Uterus (tissue), 4 donors: ENCODE data around the gene PTPN11. TPM values are rescaled to one million over a fixed set of nuclear protein-coding genes. Genes with fewer than 3 reads are reported as not detected.
"Not testable (repeated sequence)": the region's sequence is repeated elsewhere in the genome, so short reads cannot be mapped to it uniquely, and the experiment has no call there.

Experiments used
- DNase-seq, 2 donors: peaks; one replicate each; pipeline ENCODE4 v3.0.0-alpha.2; 2019 to 2020
- H3K27ac ChIP-seq, 2 donors: fragments of 200-600 bp; sonication (generic); 1 replicate in 1 of 2; 2 replicates in 1 of 2; pipeline ENCODE4 v1.5.1; 2016 to 2018
- H3K27me3 ChIP-seq, 2 donors: fragments of 200-600 bp; sonication (generic); one replicate each; pipeline ENCODE4 v1.5.1; 2018 to 2019; ENCODE audit warnings: control low read depth in 1 of 2
- H3K36me3 ChIP-seq, 2 donors: fragments of 200-600 bp; sonication (generic); one replicate each; pipeline ENCODE4 v1.5.1; 2019; ENCODE audit warnings: control low read depth in 1 of 2
- H3K4me1 ChIP-seq, 2 donors: fragments of 200-600 bp; sonication (generic); one replicate each; pipeline ENCODE4 v1.5.1; 2018 to 2019; ENCODE audit warnings: control low read depth in 1 of 2
- H3K4me3 ChIP-seq, 2 donors: fragments of 200-600 bp; sonication (generic); 1 replicate in 1 of 2; 2 replicates in 1 of 2; pipeline ENCODE4 v1.5.1; 2018 to 2019; ENCODE audit warnings: mild to moderate bottlenecking in 1 of 2
- H3K9me3 ChIP-seq, 2 donors: fragments of 200-600 bp; sonication (generic); one replicate each; pipeline ENCODE4 v1.5.1; 2019; ENCODE audit warnings: control low read depth in 1 of 2
- POLR2A ChIP-seq, 2 donors: fragments of 450-650 bp; IDR thresholded peaks; one replicate each; pipeline ENCODE4 v1.6.1; 2016; ENCODE audit warnings: antibody characterized with exemption in 2 of 2, mild to moderate bottlenecking in 1 of 2, moderate library complexity in 1 of 2
- intact Hi-C: fragments of 100-400 bp; cut with DNase I; formaldehyde crosslinking; loops from one replicate; pipeline ENCODE4 v1.15.1; 2023; ENCODE audit warnings: low total_unique reads
- total RNA-seq, 4 donors: library from RNA; depleted of rRNA in 3 of 4; stranded (reverse); fragments of >200 nt in 3 of 4; gene quantifications; one replicate each; pipeline versions ENCODE4 v1.1.0 to v1.2.4, GENCODE V29; 2014 to 2023
- TF ChIP-seq, protein P1 (sequence below), 4 experiments: fragments of 200-600 bp in 2 of 4; fragments of 450-650 bp in 2 of 4; sonication (generic) in 2 of 4; IDR thresholded peaks; one replicate each; pipeline ENCODE4 v1.5.1; 2016 to 2019; ENCODE audit warnings: antibody characterized with exemption in 4 of 4, mild to moderate bottlenecking in 2 of 4, moderate library complexity in 1 of 4
- donor health status: DM: yes; HTN: yes; CAD: no.

Gene PTPN11
- total RNA-seq, 4 donors from 2014 or later: 45.3 to 116 (median 76.9) TPM

- H3K27me3 ChIP-seq: no peaks in the 10 kb centered on the region
- H3K36me3 ChIP-seq: no peaks in the 10 kb centered on the region
- H3K27ac ChIP-seq: no peak overlapping the region
- TF ChIP-seq, protein P1, sequence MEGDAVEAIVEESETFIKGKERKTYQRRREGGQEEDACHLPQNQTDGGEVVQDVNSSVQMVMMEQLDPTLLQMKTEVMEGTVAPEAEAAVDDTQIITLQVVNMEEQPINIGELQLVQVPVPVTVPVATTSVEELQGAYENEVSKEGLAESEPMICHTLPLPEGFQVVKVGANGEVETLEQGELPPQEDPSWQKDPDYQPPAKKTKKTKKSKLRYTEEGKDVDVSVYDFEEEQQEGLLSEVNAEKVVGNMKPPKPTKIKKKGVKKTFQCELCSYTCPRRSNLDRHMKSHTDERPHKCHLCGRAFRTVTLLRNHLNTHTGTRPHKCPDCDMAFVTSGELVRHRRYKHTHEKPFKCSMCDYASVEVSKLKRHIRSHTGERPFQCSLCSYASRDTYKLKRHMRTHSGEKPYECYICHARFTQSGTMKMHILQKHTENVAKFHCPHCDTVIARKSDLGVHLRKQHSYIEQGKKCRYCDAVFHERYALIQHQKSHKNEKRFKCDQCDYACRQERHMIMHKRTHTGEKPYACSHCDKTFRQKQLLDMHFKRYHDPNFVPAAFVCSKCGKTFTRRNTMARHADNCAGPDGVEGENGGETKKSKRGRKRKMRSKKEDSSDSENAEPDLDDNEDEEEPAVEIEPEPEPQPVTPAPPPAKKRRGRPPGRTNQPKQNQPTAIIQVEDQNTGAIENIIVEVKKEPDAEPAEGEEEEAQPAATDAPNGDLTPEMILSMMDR (IDR thresholded peaks at IDR 0.05): no peak
- TF ChIP-seq POLR2A (IDR thresholded peaks at IDR 0.05): no peak
- intact Hi-C loops: no loop called here
- DNase-seq: no peak
- H3K9me3 ChIP-seq: no peaks in the 10 kb centered on the region
- no peaks in the 10 kb centered on the region for H3K4me1 ChIP-seq
- no peak overlapping the region for H3K4me3 ChIP-seq
These were observed 9.0 kb downstream of the PTPN11 start for GRCh38 chr12:112427760-112428159.

DNA sequence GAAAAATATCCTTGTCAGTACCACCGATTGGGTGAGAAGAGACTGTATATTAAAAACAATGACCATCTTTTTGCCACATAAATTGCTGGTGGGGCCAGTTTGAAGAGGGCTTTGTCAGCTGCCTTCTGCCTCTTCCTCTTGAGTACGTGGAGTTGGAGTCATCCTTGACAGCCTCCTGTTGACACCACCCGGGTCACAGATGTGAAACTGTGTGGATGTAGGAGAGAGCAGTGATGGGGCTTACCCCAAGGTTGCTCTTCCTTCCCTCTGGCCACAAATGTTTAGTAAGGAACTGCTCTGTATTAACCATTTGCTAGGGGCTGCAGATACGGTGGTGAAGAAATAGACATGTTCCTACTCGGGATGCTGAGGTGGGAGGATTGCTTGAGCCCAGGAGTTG lies 12.2 kb downstream of the PTPN11 start:
- intact Hi-C loops: no loop called here

DNA sequence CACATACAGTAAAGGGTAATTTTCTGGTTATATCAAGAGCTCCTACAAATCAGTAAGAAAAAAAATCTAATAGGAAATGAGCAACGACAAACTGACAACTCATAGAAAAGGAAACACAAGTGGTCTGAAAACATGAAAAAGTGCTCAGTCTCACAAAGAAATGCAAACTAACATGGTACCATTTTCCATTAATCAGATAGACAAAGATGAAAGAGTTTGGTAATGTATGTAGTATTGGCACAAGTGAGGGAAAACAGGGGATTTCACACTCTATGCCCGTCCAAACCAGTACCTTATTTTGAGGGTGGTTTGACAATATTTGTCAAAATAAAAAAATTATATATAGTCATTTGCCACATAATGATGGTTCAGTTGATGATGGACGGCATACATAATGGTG lies 13.2 kb downstream of the PTPN11 start:
- intact Hi-C loops: no loop called here
- no peaks in the 10 kb centered on the region for H3K36me3 ChIP-seq
- no peaks in the 10 kb centered on the region for H3K27me3 ChIP-seq
- H3K27ac ChIP-seq: no peak overlapping the region
- no peaks in the 10 kb centered on the region for H3K4me1 ChIP-seq
- H3K9me3 ChIP-seq: no peaks in the 10 kb centered on the region
- TF ChIP-seq, protein P1 (IDR thresholded peaks at IDR 0.05): no peak
- no peak for TF ChIP-seq POLR2A (IDR thresholded peaks at IDR 0.05)
- no peak overlapping the region for H3K4me3 ChIP-seq
- DNase-seq: no peak

More for the DNA sequence above, 12.2 kb downstream of the PTPN11 start:
- Histone ChIP-seq H3K36me3 (no peaks in the 10 kb centered on the region), H3K4me1 (no peaks in the 10 kb centered on the region), H3K27me3 (no peaks in the 10 kb centered on the region), H3K4me3 (no peak overlapping the region), H3K9me3 (no peaks in the 10 kb centered on the region), H3K27ac (no peak overlapping the region)
- TF ChIP-seq POLR2A (IDR thresholded peaks at IDR 0.05): no peak
- TF ChIP-seq, protein P1 (IDR thresholded peaks at IDR 0.05): no peak
- DNase-seq: no peak

DNA sequence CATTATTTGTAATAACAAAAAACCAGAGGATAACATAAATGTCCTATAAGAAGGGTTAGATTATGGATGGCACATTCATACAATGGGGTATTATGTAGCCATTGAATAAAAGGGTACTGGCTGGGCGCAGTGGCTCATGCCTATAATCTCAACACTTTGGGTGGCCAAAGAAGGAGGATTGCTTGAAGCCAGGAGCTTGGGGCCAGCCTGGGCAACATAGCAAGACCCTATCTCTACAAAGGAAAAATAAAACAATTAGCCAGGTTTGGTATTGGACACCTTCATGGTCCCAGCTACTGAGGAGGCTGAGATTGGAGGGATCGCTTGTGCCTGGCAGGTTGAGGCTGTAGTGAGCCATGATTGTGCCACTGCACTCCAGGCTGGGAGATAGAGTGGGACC lies 14.8 kb downstream of the PTPN11 start:
- H3K27me3 ChIP-seq: no peaks in the 10 kb centered on the region
- TF ChIP-seq, protein P1 (IDR thresholded peaks at IDR 0.05): no peak
- no peak for TF ChIP-seq POLR2A (IDR thresholded peaks at IDR 0.05)
- H3K36me3 ChIP-seq: no peaks in the 10 kb centered on the region
- no peaks in the 10 kb centered on the region for H3K4me1 ChIP-seq
- intact Hi-C loops: no loop called here
- H3K4me3 ChIP-seq: no peak overlapping the region
- DNase-seq: no peak
- no peak overlapping the region for H3K27ac ChIP-seq
- H3K9me3 ChIP-seq: no peaks in the 10 kb centered on the region

DNA sequence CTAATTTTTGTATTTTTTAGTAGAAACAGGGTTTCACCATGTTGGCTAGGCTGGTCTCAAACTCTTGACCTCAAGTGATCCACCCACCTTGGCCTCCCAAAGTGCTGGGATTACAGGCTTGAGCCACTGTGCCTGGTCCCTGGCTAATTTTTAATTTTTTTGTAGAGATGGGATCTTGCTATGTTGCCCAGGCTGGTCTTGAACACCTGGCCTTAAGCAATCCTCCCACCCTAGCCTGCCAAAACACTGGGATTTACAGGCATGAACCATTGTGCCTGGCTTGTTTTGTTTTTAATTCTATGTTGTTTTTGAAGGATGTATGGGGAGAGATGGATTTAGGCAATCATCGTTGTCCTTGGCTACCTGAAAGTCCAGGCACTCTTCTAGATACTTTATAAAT lies 19.9 kb downstream of the PTPN11 start:
- H3K36me3 ChIP-seq, H3K27ac ChIP-seq, DNase-seq, intact Hi-C loops, H3K9me3 ChIP-seq, H3K4me3 ChIP-seq, H3K4me1 ChIP-seq, H3K27me3 ChIP-seq: not testable (repeated sequence)

GRCh38 chr12:112439769-112440168 lies 21.0 kb downstream of the PTPN11 start:
- H3K27me3 ChIP-seq: no peaks in the 10 kb centered on the region
- no peaks in the 10 kb centered on the region for H3K9me3 ChIP-seq
- H3K4me1 ChIP-seq: no peaks in the 10 kb centered on the region
- intact Hi-C loops: no loop called here
- H3K36me3 ChIP-seq: no peaks in the 10 kb centered on the region
- no peak for DNase-seq
- no peak overlapping the region for H3K4me3 ChIP-seq
- no peak for TF ChIP-seq POLR2A (IDR thresholded peaks at IDR 0.05)
- TF ChIP-seq, protein P1 (IDR thresholded peaks at IDR 0.05): no peak
- no peak overlapping the region for H3K27ac ChIP-seq

DNA sequence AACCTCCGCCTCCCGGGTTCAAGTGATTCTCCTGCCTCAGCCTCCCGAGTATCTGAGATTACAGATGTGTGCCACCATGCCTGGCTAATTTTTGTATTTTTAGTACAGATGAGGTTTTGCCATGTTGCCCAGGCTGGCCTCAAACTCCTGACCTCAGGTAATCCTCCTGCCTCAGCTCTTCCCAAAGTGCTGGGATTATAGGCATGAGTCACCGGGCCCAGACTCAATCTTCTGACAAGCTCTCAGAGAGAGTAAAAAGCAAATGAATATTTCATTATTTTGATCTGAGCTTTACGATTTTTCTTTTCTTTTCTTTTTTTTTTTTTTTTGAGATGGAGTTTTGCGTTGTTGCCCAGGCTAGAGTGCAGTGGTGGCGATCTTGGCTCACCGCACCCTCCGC lies 21.9 kb downstream of the PTPN11 start:
- H3K4me1 ChIP-seq, H3K27ac ChIP-seq, intact Hi-C loops, DNase-seq, H3K36me3 ChIP-seq, H3K27me3 ChIP-seq, H3K9me3 ChIP-seq, H3K4me3 ChIP-seq: not testable (repeated sequence)
